Progenitor cell of endocrine pancreas (in vitro differentiated cells): Measurements from ENCODE around the gene RPL41. TPM values are rescaled to one million over a fixed set of nuclear protein-coding genes. Genes with fewer than 3 reads are reported as not detected.
A peak's percentile ranks its signal among the peaks of the same experiment; 100 is the strongest.

ENCODE experiments used
- DNase-seq: peaks from one replicate; pipeline ENCODE4 v3.0.0; 2021; ENCODE audit warnings: low spot score; ENCODE audit not compliant: unreplicated experiment
- H3K27ac Mint-ChIP-seq: 2 replicates; pipeline ENCODE4 v1.8.0; 2021; ENCODE audit warnings: mild to moderate bottlenecking, moderate library complexity, mixed read lengths
- H3K27me3 Mint-ChIP-seq: 2 replicates; pipeline ENCODE4 v1.8.0; 2021; ENCODE audit warnings: mixed read lengths
- H3K36me3 Mint-ChIP-seq: 2 replicates; pipeline ENCODE4 v1.8.0; 2022; ENCODE audit warnings: mixed read lengths; ENCODE audit not compliant: insufficient read depth
- H3K4me1 Mint-ChIP-seq: 2 replicates; pipeline ENCODE4 v1.8.0; 2021; ENCODE audit warnings: low read depth, mixed read lengths
- H3K4me3 Mint-ChIP-seq: 2 replicates; pipeline ENCODE4 v1.8.0; 2021; ENCODE audit warnings: low read depth, mild to moderate bottlenecking, moderate library complexity, mixed read lengths
- H3K9me3 Mint-ChIP-seq: 2 replicates; pipeline ENCODE4 v1.8.0; 2021; ENCODE audit warnings: low read depth, mixed read lengths
- CTCF ChIP-seq: fragments of 200-600 bp; sonication (generic); IDR thresholded peaks from one replicate; pipeline ENCODE4 v1.5.0; 2021; ENCODE audit warnings: antibody characterized with exemption, mild to moderate bottlenecking; ENCODE audit not compliant: unreplicated experiment
- total RNA-seq: library from RNA; stranded (reverse); gene quantifications from 2 replicates; pipeline ENCODE4 v1.2.1, GENCODE V29; 2021

Gene RPL41
- total RNA-seq, 1 donor from 2014 or later: 3,912 TPM

- H3K4me3 Mint-ChIP-seq: peak overlapping the region; percentile 93
- H3K27ac Mint-ChIP-seq: peak overlapping the region; percentile 99
- peaks cover 4% of the 10 kb centered on the region for H3K36me3 Mint-ChIP-seq
- no peaks in the 10 kb centered on the region for H3K9me3 Mint-ChIP-seq
- H3K4me1 Mint-ChIP-seq: peaks cover 27% of the 10 kb centered on the region
- DNase-seq: peak; percentile 91
- no peaks in the 10 kb centered on the region for H3K27me3 Mint-ChIP-seq
- TF ChIP-seq CTCF: peak; percentile 73
Measured at GRCh38 chr12:56078931-56079722, 37.3 kb upstream of the RPL41 start.

- peak within 1 kb of the TSS; percentile 99 for H3K27ac Mint-ChIP-seq
- no peaks in the 10 kb centered on the region for H3K9me3 Mint-ChIP-seq
- H3K36me3 Mint-ChIP-seq: peaks cover 9% of the 10 kb centered on the region
- peaks cover 27% of the 10 kb centered on the region for H3K4me1 Mint-ChIP-seq
- DNase-seq: peak; percentile 75
- no peak for TF ChIP-seq CTCF
- peak within 1 kb of the TSS; percentile 93 for H3K4me3 Mint-ChIP-seq
- H3K27me3 Mint-ChIP-seq: no peaks in the 10 kb centered on the region
Measured at GRCh38 chr12:56079723-56080555, 36.5 kb upstream of the RPL41 start, which contains the start of gene ERBB3. Gene ERBB3 (plus strand): TSS chr12:56080165. CDS start chr12:56080301, 136 bp downstream.

GRCh38 chr12:56080556-56081138 is 35.8 kb upstream of the RPL41 start:
- H3K36me3 Mint-ChIP-seq: peaks cover 13% of the 10 kb centered on the region

GRCh38 chr12:56081393-56082347 is 34.8 kb upstream of the RPL41 start:
- peaks cover 21% of the 10 kb centered on the region for H3K36me3 Mint-ChIP-seq
- H3K4me3 Mint-ChIP-seq: peak overlapping the region; percentile 93
- TF ChIP-seq CTCF: no peak
- H3K4me1 Mint-ChIP-seq: peaks cover 27% of the 10 kb centered on the region
- no peaks in the 10 kb centered on the region for H3K9me3 Mint-ChIP-seq
- DNase-seq: no peak
- H3K27me3 Mint-ChIP-seq: no peaks in the 10 kb centered on the region
- H3K27ac Mint-ChIP-seq: peak overlapping the region; percentile 99

More at GRCh38 chr12:56080556-56081138, 35.8 kb upstream of the RPL41 start:
- no peaks in the 10 kb centered on the region for H3K9me3 Mint-ChIP-seq
- H3K4me1 Mint-ChIP-seq: peaks cover 27% of the 10 kb centered on the region
- peak overlapping the region; percentile 99 for H3K27ac Mint-ChIP-seq
- TF ChIP-seq CTCF: peak; percentile 9
- peak overlapping the region; percentile 93 for H3K4me3 Mint-ChIP-seq
- no peaks in the 10 kb centered on the region for H3K27me3 Mint-ChIP-seq
- DNase-seq: peak; percentile 21
